Dedifferentiated amniotic fluid mesenchymal stem cell (primary cell): Measurements from ENCODE around the gene ZNF275.
"Not testable (repeated sequence)": the region's sequence is repeated elsewhere in the genome, so short reads cannot be mapped to it uniquely, and the experiment has no call there.

ENCODE experiments used
- DNase-seq: peaks from one replicate; pipeline ENCODE4 v3.0.0-alpha.2; 2016; ENCODE audit errors: extremely low spot score

ZNF275 gene

GRCh38 chrX:153333821-153334653 is at the start of gene ZNF275:
ZNF275 (plus strand) TSS chrX:153334153; CDS start chrX:153336680, 2,527 bp downstream.
- DNase-seq: peak; percentile 60

- not testable (repeated sequence) for DNase-seq
Observed at GRCh38 chrX:153285678-153286077, 48.3 kb upstream of the ZNF275 start.

GRCh38 chrX:153288807-153289206 is 45.1 kb upstream of the ZNF275 start:
- not testable (repeated sequence) for DNase-seq

- DNase-seq: not testable (repeated sequence)
Observed at GRCh38 chrX:153293485-153294071, 40.4 kb upstream of the ZNF275 start.

- DNase-seq: no peak
Observed at GRCh38 chrX:153297376-153297775, 36.6 kb upstream of the ZNF275 start.

GRCh38 chrX:153299855-153300254 is 34.1 kb upstream of the ZNF275 start:
- no peak for DNase-seq

- DNase-seq: no peak
Observed at GRCh38 chrX:153301746-153302145, 32.2 kb upstream of the ZNF275 start.

- DNase-seq: no peak
Observed at GRCh38 chrX:153302796-153303195, 31.2 kb upstream of the ZNF275 start.

GRCh38 chrX:153303276-153304262 is 30.4 kb upstream of the ZNF275 start:
- no peak for DNase-seq

GRCh38 chrX:153304988-153305736 is 28.8 kb upstream of the ZNF275 start:
- DNase-seq: no peak

GRCh38 chrX:153305972-153306371 is 28.0 kb upstream of the ZNF275 start:
- no peak for DNase-seq

GRCh38 chrX:153306527-153307115 is 27.3 kb upstream of the ZNF275 start:
- DNase-seq: no peak

- DNase-seq: no peak
Observed at GRCh38 chrX:153307276-153308178, 26.4 kb upstream of the ZNF275 start.

GRCh38 chrX:153310901-153311300 is 23.1 kb upstream of the ZNF275 start:
- DNase-seq: no peak

- DNase-seq: no peak
Observed at GRCh38 chrX:153312041-153312440, 21.9 kb upstream of the ZNF275 start.

- no peak for DNase-seq
Observed at GRCh38 chrX:153312842-153313241, 21.1 kb upstream of the ZNF275 start.

- DNase-seq: no peak
Observed at GRCh38 chrX:153317306-153317705, 16.6 kb upstream of the ZNF275 start.

- DNase-seq: no peak
Observed at GRCh38 chrX:153317996-153318722, 15.8 kb upstream of the ZNF275 start.

GRCh38 chrX:153318811-153319210 is 15.1 kb upstream of the ZNF275 start:
- DNase-seq: no peak
